Forelimb muscle (tissue), 1 donor: ENCODE data around the gene ITGB6. TPM values are rescaled to one million over a fixed set of nuclear protein-coding genes. Genes with fewer than 3 reads are reported as not detected.

ENCODE experiments used
- DNase-seq: peaks from one replicate; pipeline ENCODE4 v3.0.0-alpha.2; 2013; ENCODE audit warnings: low read depth
- polyA plus RNA-seq: library from polyadenylated mRNA; unstranded; fragments of 120-200 nt; gene quantifications from one replicate; pipeline ENCODE4 v1.2.1, GENCODE V29; 2013; ENCODE audit not compliant: insufficient read length

The ITGB6 gene
- polyA plus RNA-seq, 1 donor = 47.9 TPM

DNA sequence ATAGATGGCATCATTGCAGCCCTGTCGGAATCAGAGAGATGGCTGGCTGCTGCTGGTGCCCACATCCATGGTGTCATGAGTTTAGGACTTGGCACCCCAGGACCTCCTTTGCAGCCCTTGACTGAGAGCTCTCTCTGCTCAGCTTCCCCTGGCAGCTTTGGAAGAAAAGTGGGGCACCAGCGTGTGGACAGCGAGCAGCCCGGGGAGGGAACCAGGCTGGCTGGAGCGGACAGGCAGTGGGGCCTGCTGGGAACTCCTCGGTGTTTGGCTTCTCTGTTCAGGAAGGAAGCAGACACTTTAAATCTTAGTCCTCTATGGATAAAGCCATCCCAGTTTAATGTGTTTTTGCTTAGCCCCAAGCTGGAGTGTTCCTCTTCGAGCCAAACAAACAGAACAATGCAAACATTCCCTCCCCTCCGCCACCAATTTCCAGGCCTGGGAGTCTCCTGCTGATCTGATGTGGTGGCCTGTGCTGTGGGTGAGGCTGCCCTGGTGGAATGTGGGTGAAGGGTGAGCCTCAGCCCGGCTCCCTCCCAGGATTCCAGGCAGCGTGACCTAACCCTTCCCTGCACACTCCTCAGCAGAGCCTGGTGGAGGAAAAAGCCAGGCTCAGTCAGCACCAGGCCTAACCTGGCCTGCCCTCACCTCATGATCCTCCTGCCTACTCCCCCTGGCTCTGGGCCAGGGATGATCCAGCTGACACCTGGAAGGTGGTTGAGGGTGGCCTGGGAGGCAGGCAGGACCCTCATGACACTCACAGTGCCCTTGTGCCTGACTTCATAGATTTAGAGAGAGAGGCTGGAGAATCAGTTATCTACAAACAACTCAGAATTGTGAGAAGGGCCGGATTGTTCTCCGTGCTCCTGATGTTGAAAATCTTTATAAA, 21.6 kb upstream of the ITGB6 start:
- DNase-seq = no peak

DNA sequence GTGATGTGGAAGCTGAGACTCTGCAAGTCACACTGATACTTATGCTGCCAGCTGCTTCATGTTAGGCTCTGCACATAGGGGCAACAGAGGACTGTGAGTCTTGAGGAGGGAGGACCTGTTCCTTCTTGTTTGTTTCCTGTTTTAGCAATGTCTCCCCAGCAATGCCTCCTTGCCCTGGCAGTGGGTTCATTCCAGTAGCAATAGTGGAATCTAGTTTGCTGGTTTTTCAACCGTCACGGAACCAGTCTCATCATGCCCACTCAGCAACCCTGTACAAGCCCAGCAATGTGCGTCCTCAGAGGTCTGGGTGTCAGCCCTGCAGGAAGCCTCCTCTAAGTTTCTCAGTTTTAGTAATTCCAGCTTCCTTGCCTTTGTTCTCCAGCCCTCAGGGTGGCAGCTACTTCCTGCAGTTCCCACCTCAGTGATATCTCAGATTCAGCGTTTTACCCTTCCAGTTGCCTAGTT, 20.5 kb upstream of the ITGB6 start:
- no peak for DNase-seq

DNA sequence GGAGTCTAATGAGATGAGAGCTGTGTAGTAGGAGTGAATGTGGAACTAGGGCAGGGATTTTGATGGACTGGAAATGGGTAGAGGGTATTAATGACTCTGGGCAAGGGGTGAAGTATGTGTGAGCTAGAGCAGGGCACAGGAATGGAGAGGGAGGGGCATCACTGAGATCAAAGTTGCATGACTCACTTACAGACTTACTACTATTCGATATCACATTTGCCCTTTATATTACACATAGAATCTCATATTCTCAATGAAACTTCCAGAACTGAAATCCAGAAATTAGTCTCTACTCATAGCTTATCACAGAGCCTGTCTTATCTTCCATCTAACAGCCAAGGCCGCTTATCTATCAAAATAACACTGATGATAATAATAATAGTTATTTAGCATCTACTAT, 20.0 kb upstream of the ITGB6 start:
- no peak for DNase-seq

DNA sequence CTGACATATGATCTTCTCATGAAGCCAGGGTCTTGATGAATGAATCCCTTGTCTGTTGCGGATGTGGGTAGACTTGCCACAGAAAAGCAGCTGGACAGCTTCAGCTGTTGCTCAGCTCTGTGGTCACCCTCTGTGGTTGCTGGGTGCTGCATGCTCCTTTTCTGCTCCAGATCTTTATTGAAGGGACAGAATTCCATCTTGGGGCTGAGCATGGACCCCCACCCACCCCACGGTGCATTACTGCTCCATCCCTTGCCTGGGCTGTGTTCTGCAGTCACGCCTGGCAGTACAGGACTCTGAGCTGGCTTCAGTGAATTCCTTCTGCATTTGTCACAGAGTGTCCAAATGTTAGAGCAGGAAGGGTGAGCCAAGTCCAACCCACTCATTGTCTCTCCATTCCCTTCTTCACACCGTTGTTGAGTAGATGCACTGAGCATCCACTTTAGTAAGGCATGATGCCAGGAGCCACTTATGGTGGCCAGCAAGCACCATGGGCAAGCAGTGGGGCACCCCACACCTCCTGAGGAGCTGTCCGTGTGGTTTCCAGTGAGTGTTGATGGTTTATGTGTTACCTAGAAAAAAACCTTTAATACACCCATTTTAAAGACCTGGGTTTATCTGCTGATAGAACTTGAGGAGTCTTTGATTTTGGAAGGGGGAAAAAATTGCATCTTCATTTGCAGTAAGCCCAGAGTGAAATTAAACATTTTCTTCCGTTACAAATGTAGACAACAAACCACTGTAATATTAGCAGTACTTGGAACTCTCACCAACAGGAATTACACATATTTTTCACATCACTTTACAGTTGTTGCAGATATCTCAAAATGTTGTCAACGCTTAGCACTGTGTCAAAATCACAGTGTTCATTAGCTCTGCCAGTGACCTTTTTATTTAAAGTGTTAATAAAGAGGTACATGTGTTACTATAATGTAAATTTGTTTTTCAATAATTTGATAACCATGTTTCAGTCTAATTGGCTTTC, 14.7 kb upstream of the ITGB6 start:
- peak; percentile 6 for DNase-seq

DNA sequence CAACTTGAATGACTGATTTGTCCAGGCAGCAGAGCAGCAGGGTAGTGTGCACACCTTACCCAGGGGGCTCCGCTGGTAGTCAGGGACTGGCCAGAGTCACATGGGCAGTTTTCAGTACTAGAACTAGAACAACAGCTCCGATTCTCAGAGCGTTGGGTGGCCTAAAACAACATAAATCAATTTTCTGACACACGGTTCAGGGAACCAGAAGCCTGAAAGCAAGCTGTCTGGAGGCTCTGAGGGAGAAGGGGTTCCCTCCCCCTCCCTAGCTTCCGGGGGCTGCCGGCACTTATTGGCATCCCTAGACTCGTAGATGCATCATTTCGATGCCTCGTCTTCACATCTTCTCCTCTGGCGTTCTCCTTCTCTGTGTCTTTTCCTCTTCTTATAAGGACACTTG, 13.4 kb upstream of the ITGB6 start:
- no peak for DNase-seq

DNA sequence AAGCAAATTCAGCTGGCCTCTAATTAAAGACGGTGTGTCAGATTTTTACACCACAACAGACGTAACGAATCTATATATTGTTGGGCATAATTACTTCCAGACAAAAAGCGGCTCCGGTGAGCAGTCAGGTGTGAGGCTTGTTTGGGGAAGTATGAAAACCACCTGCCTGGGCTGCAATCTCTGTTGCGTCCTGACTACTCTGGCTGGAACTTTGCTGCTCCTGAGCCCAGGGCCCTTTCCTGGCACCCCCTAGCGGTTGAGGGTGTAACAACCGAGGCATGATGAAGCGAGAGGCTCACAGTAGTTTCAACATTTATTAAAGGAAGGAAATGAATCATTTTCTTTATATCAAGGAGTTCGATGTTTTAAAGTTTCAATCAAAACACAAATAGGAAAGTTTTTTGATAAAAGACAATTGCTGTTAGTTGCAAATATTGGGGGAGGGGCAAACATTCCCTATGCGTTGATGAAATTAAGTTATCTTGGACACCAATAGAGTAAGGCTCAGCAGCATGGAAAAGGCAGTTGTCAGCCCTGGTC, 10.6 kb upstream of the ITGB6 start:
- no peak for DNase-seq

DNA sequence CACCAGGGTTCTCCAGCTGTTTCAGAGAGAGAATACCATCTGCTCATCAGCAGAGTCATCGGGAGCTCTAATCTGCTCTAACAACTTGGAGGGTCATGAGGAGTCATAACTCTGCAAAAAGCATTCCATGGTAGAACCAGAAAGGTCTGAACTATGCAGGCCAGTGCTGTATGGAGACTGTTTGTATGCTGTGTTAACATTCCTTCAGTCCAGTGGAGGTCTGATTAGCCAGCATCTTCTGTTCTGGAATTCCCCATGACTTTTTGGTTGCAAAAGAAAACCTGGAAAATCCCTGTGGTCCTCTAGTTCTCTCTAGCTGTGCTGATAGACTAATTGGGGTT, 9.4 kb upstream of the ITGB6 start:
- DNase-seq = no peak

DNA sequence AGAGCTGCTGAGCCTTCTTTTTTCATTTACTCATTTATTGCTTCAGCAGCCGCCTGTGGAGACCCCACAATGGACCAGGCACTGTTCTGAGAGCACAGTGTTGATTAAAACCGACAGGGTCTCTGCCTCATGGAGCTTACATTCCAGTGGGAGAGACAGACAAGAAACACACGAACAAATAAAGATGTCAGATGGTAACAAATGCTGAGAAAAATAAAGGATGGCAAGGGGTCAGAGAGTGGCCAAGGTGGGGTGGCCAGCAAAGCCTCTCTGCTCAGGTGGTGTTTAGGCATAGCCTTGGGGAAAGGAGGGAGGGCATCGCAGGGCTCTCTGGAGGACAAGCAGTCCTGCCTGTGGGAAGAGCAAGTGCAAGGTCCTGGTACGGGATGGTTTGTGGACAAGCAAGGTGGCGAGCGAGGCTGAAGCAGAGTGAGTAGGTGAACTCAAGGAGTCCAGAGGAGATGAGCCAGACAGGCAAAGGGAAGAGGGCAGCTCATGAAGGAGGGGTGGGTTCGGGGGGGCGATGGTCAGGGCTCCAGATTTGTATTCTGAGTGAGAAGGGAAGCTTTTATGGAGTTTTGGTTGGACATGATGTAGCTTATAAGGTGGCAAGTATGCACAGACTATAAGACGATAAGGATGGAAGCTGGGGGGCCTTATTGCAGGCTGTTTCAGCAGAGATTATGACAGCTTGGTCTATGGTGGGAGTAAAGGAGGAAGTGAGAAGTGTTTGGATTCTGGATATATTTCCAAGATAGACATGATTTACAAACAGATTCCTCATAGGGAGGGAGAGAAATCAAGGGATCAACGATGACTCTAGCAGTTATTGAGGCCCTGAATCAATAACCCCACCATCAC, 8.8 kb upstream of the ITGB6 start:
- no peak for DNase-seq

DNA sequence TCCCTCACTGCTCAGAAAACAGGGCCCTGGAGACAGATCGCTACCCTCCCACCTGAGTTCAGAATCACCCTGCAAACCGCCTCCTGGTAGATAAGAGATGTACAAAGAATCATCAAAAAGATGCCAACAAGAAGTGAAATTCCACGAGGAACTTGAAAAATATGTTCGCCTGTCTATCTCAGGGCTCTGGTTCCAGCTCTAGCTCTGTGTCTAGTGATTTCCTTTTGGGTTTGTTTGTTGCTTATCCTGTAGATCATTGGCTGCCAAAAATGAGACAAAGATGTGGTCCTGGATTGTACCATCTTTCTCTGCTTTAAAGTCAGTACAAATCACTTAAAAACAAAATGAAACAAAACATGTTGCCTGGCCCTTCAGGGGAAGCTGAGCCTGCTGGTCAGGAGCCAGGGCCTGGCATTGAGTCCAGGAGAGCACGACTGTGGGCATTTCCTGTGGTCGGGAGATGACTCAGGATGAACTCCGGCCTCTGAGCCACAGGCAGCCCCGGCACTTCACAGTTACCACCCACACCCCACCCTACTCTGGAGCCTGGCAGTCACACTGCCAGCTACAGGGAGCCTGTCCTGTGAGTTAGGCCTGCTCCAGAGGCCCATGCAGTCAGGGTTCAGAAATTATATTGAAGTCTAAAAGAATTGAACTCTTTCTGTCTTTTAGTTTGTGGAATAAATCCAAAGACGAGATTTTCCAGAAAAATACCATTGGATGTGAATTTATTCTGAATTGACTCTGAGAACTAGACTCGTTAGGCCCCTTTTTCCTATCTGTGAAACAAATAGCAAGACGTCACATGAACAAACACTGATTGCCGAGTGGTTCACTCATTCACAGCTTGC, 8.0 kb upstream of the ITGB6 start:
- no peak for DNase-seq

DNA sequence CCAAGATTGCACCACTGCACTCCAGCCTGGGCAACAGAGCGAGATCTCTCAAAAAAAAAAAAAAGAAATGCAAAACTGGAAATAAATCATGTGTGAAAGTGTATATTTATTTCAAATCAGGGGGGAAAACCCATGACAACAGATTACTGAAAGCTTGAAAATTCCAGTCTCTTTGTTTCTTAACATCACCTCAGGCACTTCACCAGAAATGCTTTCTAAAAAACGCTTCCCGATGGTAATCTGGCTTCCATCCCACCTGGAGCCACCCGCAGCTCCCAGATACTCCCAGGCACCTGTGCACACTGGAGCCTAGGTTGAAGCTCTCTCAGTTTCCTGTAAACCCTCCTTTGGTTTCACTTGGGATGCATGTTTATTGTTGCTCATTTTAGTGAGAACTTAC, 7.2 kb upstream of the ITGB6 start:
- DNase-seq = no peak

DNA sequence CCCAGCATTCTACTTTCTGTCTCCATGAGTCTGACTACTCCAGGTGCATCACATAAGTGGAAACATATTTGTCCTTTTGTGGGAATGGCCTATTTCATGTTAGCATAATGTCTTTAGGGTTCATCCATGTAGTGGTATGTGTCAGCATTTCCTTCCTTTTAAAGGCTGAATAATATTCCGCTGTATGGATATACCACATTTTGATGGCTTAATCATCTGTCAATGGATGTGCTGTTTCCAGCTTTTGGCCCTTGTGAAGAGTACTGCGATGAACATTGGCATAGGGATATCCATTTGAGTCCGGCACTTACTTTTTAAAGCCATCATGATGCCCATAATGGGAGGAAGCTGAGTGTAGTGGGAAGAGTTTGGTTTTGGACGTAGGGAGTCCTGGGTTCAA, 6.4 kb upstream of the ITGB6 start:
- DNase-seq = no peak

DNA sequence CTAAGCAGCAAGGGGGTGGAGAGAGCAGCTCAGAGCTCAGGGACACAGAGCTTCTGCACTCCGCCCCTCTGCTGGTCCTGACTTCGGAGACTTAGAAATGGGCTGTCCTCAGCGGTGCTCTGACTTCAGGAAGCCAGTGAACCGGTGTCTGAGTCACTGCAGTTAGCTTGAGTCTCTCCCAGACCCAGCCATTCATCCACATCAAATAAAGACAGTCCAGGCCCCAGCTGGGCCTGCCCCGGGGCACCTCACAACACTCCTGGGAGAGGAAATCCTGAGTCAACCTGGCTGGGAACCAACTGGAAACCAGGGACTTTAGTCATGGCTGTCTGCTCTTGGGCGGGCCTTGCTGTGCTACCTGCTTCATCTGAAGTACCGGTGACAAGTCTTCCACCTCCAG, 5.4 kb upstream of the ITGB6 start:
- no peak for DNase-seq

DNA sequence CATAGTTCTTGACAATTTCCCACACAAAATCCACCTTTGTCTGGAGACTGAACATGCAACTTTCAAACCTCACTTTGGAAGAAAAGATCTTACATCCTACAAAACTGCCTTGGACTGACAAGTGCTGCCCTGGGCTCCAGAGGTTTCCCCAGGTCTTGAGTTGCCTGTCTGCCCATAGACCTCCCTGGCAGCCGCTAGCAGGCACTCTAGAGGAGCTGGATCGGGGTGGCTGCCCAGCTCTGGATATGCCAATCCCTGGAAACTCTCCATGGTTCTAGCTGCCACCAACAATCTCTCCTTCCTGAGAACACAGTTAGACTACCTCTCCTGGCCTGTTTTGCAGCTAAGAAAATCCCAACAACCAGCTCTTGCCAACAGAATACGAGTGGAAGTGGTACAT, 3.4 kb upstream of the ITGB6 start:
- no peak for DNase-seq

DNA sequence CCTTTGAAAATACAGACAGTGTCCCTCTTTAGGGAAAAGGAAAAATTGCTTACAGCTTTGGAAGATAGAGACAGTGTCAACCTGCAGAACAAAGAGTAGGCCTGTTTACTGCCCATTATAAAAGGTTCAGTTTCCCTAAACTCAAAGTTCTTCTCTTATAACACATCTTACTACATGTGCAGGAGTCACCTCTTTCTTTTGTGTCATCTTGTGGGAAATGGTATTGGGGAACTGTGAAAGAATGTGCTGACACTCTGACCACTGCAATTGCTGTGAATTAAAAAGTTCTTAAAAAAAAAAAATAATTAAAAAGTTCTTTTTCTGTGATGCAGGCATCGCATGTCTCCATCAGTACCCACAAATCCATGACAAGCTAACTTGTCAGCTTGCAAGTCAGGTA, 2.9 kb upstream of the ITGB6 start:
- no peak for DNase-seq

DNA sequence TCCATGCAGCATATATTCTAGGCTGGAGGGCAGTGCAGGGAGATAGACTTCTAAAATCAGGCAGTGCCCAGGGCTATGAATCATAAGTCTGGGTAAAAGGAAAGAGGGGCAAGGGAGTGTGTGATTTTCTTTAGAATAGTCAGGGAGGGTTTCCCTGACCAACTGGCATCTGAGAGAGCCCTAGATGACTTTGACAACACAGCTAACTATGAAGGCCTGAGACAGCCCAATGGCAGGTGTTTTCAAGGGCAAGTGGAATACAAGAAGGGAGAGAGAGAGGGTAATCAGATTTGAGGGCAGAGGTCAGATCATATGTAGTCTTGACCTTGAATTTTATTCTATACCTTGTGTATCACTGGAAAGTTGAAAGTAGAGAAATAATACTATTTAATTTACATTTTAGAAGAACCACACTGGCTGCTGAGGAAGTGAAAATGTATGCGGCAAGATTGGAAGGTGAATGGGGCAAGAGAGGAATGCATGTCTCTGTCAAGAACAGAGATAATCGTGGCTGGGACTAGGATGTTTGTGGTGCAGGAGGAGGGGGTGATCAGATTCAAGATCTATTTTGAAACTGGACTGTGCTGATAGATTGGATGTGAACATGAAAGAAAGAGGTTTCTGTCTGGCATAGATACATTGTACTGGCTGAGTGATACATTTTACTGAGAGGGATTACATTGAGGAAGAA, 1.9 kb upstream of the ITGB6 start:
- no peak for DNase-seq

DNA sequence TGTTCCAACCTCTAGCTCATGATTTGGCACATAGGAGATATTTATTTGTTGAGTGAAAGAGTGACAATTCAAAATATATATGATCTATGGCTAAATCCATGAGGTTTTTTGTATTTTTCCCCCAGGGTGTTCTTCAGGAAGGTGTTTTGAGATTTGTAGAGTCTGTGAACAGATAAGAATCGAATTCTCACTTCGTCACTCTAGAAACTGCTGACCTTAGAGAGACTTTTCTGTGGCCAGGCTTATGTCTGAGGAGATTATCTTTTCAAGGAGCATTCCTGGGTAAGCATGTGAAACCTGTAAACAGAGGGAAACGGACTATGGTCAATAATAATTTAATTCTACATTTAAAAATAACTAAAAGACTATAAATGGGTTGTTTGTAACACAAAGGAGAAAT, 849 bp upstream of the ITGB6 start:
- DNase-seq = no peak

DNA sequence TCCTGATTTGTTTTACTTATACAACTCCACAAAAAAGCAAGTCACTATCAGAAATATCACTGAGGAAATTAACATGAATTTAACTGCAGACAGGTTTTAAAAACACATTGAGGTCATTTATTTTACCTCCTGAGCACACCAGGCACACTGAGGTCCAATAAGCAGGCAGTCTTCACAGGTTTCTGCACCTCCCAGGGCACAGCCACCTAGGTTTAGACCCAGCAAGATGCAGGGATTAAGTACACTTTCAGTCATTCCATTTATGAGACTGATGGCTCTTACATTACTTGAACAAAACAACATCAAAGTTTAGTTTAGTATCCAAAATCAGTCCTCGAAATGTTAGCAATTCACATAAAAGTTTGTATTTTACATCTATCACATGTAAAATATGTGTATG, 1.0 kb downstream of the ITGB6 start:
- DNase-seq = no peak

DNA sequence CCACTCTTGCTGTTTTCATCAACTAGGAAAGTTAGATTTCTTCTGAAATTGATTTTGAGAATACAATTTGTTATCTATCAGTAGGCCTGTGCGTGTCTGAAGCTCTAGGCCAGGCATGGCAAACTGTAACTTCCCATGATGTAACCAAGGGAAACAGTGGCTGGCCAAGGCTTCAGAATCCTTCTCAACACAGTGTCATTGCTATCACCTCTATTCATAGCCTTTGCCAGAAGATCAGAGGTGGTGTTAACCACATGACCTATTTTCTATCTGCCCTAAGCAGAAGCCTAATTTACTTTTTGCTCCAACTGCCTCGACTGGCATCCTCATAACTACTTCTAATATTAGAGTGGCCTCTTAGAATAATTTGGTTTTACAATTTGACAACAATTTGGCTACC, 2.5 kb downstream of the ITGB6 start:
- no peak for DNase-seq

DNA sequence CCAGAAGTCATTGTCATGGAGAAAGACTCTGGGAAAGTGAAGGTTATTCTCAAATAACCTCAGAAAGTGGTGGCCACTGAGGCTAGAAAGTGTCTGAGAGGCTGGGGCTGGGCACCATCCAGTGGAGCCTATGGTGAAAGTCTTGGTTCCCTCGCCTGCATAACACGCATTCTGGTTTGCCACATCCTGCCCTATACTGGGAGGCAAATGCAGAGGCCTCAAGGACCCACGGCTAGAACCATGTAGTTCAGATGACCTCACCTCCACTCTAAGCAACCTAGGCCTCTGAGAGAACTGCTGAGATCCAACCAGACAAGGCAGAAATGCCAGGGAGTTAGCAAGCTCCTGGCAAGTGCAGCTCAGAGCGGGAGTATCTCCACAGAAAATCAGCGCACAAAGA, 5.1 kb downstream of the ITGB6 start:
- no peak for DNase-seq

DNA sequence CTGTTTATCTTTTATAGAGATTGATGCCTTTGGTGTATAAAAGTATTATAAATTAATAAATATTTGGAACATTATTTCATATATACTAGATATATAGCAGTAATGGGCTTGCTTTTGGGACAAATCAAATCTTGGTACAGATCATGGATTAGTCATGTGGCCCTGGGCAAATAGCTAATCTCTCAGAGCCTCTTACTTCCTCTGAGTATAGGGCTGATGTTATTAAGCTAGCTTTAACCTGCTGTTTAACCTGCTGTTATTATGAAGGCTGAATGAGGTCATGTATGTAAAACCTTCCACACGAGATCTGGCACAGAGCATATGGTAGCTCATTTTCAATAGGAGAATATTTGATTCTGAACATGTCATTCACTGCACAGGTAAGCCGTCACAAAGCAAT, 5.7 kb downstream of the ITGB6 start:
- DNase-seq = no peak
